Right ventricle myocardium inferior (tissue), 1 donor: ENCODE measurements around the gene PDGFRB. TPM values are rescaled to one million over a fixed set of nuclear protein-coding genes. Genes with fewer than 3 reads are reported as not detected.

Experiments used
- ATAC-seq: fragments of 200-7000 bp; cut with Tn5 transposase; one replicate; pipeline ENCODE4 v1.9.1; 2020; ENCODE audit warnings: mild to moderate bottlenecking, moderate library complexity
- DNase-seq: peaks from one replicate; pipeline ENCODE4 v3.0.0; 2021; ENCODE audit errors: missing footprints
- intact Hi-C: fragments of 100-400 bp; cut with DNase I; formaldehyde crosslinking; loops from one replicate; pipeline ENCODE4 v1.11.0; 2022
- total RNA-seq: library from RNA; stranded (reverse); fragmentation: NEBNext Ultra II Directional; extraction: Animal tissue kit (Norgen Biotek cat#: 25700); gene quantifications from one replicate; pipeline ENCODE4 v1.2.1, GENCODE V29; 2021
- donor health status: DM: no; HTN: yes; CAD: no; lungs with severe emphysema.

PDGFRB gene
- total RNA-seq, 1 donor from 2014 or later = 57.2 TPM

- DNase-seq (peak; percentile 62), ATAC-seq (no peak)
- intact Hi-C loops = loop anchor here (10.0 kb wide), 1 partner anchor 268 kb away; no protein-coding TSS in a partner anchor
Measured at GRCh38 chr5:150166650-150167511, 11.2 kb upstream of the PDGFRB start, which contains the start of gene CDX1. CDX1 (plus strand) TSS chr5:150166778; CDS start chr5:150166877, 99 bp downstream.

- no peak for ATAC-seq
- DNase-seq = peak; percentile 57
- intact Hi-C loops = loop anchor here (10.0 kb wide), 1 partner anchor 269 kb away; no protein-coding TSS in a partner anchor
Measured at GRCh38 chr5:150166037-150166649, 10.5 kb upstream of the PDGFRB start.

- intact Hi-C loops = loop anchor here (10.0 kb wide), 1 partner anchor 270 kb away; no protein-coding TSS in a partner anchor
- DNase-seq (peak; percentile 21), ATAC-seq (peak; percentile 24)
Measured at GRCh38 chr5:150164211-150164980, 8.8 kb upstream of the PDGFRB start.

- intact Hi-C loops = loop anchor here (10.0 kb wide), 1 partner anchor 271 kb away; no protein-coding TSS in a partner anchor
- ATAC-seq = peak; percentile 59
- DNase-seq = peak; percentile 88
Measured at GRCh38 chr5:150163547-150164059, 8.0 kb upstream of the PDGFRB start.

GRCh38 chr5:150163035-150163434, 7.4 kb upstream of the PDGFRB start:
- intact Hi-C loops = loop anchor here (10.0 kb wide), 1 partner anchor 272 kb away; no protein-coding TSS in a partner anchor
- ATAC-seq = no peak
- DNase-seq = no peak

- DNase-seq = no peak
- no peak for ATAC-seq
- intact Hi-C loops = loop anchor here (10.0 kb wide), 1 partner anchor 273 kb away; no protein-coding TSS in a partner anchor
Measured at GRCh38 chr5:150162142-150162513, 6.5 kb upstream of the PDGFRB start.

GRCh38 chr5:150161242-150162141, 5.8 kb upstream of the PDGFRB start:
- ATAC-seq = peak; percentile 51
- peak; percentile 88 for DNase-seq
- intact Hi-C loops = loop anchor here (1.0 to 10.0 kb wide), 4 partner anchors 19 to 273 kb away; no protein-coding TSS in a partner anchor

GRCh38 chr5:150160448-150161081, 4.9 kb upstream of the PDGFRB start:
- DNase-seq (no peak), ATAC-seq (no peak)
- intact Hi-C loops = loop anchor here (1.0 to 10.0 kb wide), 4 partner anchors 20 to 274 kb away; no protein-coding TSS in a partner anchor

GRCh38 chr5:150159741-150160179, 4.1 kb upstream of the PDGFRB start:
- DNase-seq = peak; percentile 74
- intact Hi-C loops = loop anchor here (2.0 to 10.0 kb wide), 3 partner anchors 21 to 275 kb away; no protein-coding TSS in a partner anchor
- ATAC-seq = peak; percentile 11

- intact Hi-C loops = loop anchor here (2.0 kb wide), 1 partner anchor 20 kb away; no protein-coding TSS in a partner anchor
- ATAC-seq = no peak
- DNase-seq = no peak
Measured at GRCh38 chr5:150159031-150159430, 3.4 kb upstream of the PDGFRB start.

- intact Hi-C loops = loop anchor here (2.0 kb wide), 1 partner anchor 20 kb away; no protein-coding TSS in a partner anchor
Measured at GRCh38 chr5:150158170-150158949, 2.7 kb upstream of the PDGFRB start.

GRCh38 chr5:150157168-150157567, 1.5 kb upstream of the PDGFRB start:
- ATAC-seq = no peak
- intact Hi-C loops = no loop called here
- DNase-seq = no peak

More at GRCh38 chr5:150158170-150158949, 2.7 kb upstream of the PDGFRB start:
- ATAC-seq (no peak), DNase-seq (no peak)

- ATAC-seq = no peak
- intact Hi-C loops = no loop called here
Measured at GRCh38 chr5:150156540-150156939, 895 bp upstream of the PDGFRB start.

GRCh38 chr5:150156027-150156368, 353 bp upstream of the PDGFRB start:
- no peak for DNase-seq
- intact Hi-C loops = no loop called here

More at GRCh38 chr5:150156540-150156939, 895 bp upstream of the PDGFRB start:
- DNase-seq = no peak

GRCh38 chr5:150154618-150155128, 972 bp downstream of the PDGFRB start:
- intact Hi-C loops = no loop called here
- ATAC-seq (no peak), DNase-seq (no peak)

More at GRCh38 chr5:150156027-150156368, 353 bp upstream of the PDGFRB start:
- no peak for ATAC-seq
